Measurements from ENCODE around the gene TFCP2. TPM values are rescaled to one million over a fixed set of nuclear protein-coding genes. Genes with fewer than 3 reads are reported as not detected.

Gene TFCP2
- total and polyA plus RNA-seq, 2 of the 13 experiments (the other 11 are each of a cell fraction or from before 2014, with no cell fraction given) = 7.6 to 10.0 TPM

- peaks cover 0 to 14% of the 10 kb centered on the region in 2 experiments; a peak in 2 of 5 replicates for H3K27me3 ChIP-seq (ENCODE audit: control insufficient read depth in 1 of 2, insufficient read depth in 2 of 2, low read length in 2 of 2)
- TF ChIP-seq ZBTB40 (IDR thresholded peaks at IDR 0.05) (no peak), ZBTB40 (CRISPR knock-in tag; IDR thresholded peaks at IDR 0.05) (no peak), ZNF33B (CRISPR knock-in tag; IDR thresholded peaks at IDR 0.05) (no peak), ELF1 (CRISPR knock-in tag; IDR thresholded peaks at IDR 0.05) (peak; percentile 55; the same call in 1 of the 2 replicates), PRDM10 (CRISPR knock-in tag; IDR thresholded peaks at IDR 0.05; ENCODE audit: low read depth) (peak; percentile 95), ARNTL (CRISPR knock-in tag; IDR thresholded peaks at IDR 0.05) (no peak), ZNF780A (CRISPR knock-in tag; IDR thresholded peaks at IDR 0.05) (no peak)
- H3K4me1 ChIP-seq (ENCODE audit: insufficient read depth, low read length) = peaks cover 52% of the 10 kb centered on the region
- no peak overlapping the region for H3K27ac ChIP-seq (ENCODE audit: extremely low read length, insufficient read depth, low read length)
- H4K20me1 ChIP-seq (ENCODE audit: insufficient read depth, low read length) = no peaks in the 10 kb centered on the region
- in situ Hi-C loops (cut with HindIII; ENCODE audit: extremely low pct_ligation_motif_present, low pct_unique_long_range_greater_than_20kb) = no loop called here
- H3K9ac ChIP-seq (ENCODE audit: insufficient read depth, low read depth, low read length) = peak overlapping the region; percentile 12; the same call in 1 of the 2 replicates
- CTCF ChIA-PET (ENCODE audit: low intra/inter-chr PET ratio, low total read pairs) = no interaction called here
- DNase-seq (ENCODE audit: low spot score) = no peak
- intact Hi-C loops (cut with micrococcal nuclease; ENCODE audit: unreplicated experiment) = no loop called here
- H2AFZ ChIP-seq (ENCODE audit: low read length) = no peak overlapping the region
- no peak for FAIRE-seq
- H3K9me3 ChIP-seq (ENCODE audit: low read length) = no peaks in the 10 kb centered on the region
- POLR2A ChIA-PET = interaction anchor here (0.7 to 1.3 kb wide), 2 partner anchors 8 to 12 kb away, joined by 3 read pairs; no protein-coding TSS in a partner anchor
- no peaks in the 10 kb centered on the region for H3K79me2 ChIP-seq (ENCODE audit: insufficient read depth, low read length)
- 0 out of 6 replicates have a peak overlapping the region, but pooled peaks of 1 of the 3 experiments have one; percentile 5 for H3K4me3 ChIP-seq (replicated peaks in 1 of 3; ENCODE audit: insufficient read depth in 1 of 3, low read depth in 2 of 3, low read length in 3 of 3)
- H3K36me3 ChIP-seq (replicated peaks in 1 of 2; ENCODE audit: control insufficient read depth in 1 of 2, insufficient read depth in 2 of 2, low read length in 2 of 2) = no peaks in the 10 kb centered on the region
- H3K4me2 ChIP-seq (ENCODE audit: low read depth, low read length) = peak overlapping the region; percentile 44
- BruUV-seq (replicated peaks) = no TSS peak
- WGBS (ENCODE audit: low lambda C conversion rate) = 28% methylated on average over 3 of the region's 3 CpGs
- ATAC-seq = peak; percentile 34; the same call in 2 of the 3 replicates
Observed at GRCh38 chr12:51186465-51187085, 13.6 kb upstream of the TFCP2 start.

All from HepG2 (cell line).